Breast epithelium (tissue), 3 donors: Measurements from ENCODE around the gene RASAL3.

Source experiments
- POLR2A ChIP-seq: fragments of 450-650 bp; IDR thresholded peaks from one replicate; pipeline ENCODE4 v1.6.1; 2016; ENCODE audit warnings: antibody characterized with exemption, mild to moderate bottlenecking, moderate library complexity
- POLR2AphosphoS5 ChIP-seq, 3 donors: sonication (generic); formaldehyde crosslinking; IDR thresholded peaks; one replicate each; pipeline ENCODE4 v1.6.1; 2017; ENCODE audit warnings: antibody characterized with exemption in 3 of 3
- TF ChIP-seq, protein P1 (sequence below), 3 donors: fragments of 450-650 bp; IDR thresholded peaks; one replicate each; pipeline ENCODE4 v1.5.1; 2016 to 2017; ENCODE audit warnings: antibody characterized with exemption in 3 of 3, mild to moderate bottlenecking in 3 of 3, moderate library complexity in 3 of 3

DNA sequence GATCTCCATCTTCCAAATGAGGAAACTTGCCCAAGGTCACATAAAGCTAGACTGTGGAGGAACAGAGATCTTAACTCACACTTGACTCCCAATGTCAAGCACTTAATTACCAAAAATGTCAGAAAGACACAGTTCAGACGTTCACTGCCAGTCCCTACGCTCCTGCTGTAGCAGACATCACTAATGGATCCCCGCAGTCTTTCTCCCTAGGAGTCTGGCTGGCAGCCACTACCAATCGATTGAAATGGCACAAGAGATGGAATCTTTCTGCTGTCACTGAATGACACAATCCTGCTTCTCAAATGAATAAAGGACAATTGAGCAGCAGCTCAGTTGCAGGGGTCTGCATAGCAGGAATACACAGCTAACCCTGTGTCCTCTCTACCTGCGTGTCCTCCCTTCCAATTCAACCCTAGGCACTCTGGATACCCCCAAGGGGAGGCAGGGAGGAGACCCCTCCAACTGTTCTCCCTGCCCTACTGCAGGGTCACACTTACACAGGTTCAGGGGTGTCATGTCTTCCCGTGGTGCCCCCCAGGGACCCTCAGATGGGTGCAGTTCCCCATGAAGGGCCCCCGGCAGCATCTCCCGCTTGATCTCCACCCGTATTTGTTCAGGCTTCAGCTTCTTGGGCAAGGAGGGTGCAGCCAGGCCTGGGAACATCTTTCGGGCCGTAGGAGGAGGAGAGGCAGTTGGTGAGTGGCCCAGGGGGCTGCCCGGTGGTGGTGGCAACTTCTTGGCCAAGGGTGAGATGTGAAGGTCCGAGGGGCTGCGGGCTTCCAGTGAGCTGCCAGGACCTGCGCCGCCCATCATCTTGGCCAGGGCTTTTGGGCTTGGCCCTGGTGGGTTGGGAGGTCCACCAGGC is 37.6 kb downstream of the RASAL3 start:
- TF ChIP-seq, protein P1, sequence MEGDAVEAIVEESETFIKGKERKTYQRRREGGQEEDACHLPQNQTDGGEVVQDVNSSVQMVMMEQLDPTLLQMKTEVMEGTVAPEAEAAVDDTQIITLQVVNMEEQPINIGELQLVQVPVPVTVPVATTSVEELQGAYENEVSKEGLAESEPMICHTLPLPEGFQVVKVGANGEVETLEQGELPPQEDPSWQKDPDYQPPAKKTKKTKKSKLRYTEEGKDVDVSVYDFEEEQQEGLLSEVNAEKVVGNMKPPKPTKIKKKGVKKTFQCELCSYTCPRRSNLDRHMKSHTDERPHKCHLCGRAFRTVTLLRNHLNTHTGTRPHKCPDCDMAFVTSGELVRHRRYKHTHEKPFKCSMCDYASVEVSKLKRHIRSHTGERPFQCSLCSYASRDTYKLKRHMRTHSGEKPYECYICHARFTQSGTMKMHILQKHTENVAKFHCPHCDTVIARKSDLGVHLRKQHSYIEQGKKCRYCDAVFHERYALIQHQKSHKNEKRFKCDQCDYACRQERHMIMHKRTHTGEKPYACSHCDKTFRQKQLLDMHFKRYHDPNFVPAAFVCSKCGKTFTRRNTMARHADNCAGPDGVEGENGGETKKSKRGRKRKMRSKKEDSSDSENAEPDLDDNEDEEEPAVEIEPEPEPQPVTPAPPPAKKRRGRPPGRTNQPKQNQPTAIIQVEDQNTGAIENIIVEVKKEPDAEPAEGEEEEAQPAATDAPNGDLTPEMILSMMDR (IDR thresholded peaks at IDR 0.05): no peak
- TF ChIP-seq POLR2AphosphoS5 (IDR thresholded peaks at IDR 0.05) (no peak), POLR2A (no peak)
